Neural progenitor cell (in vitro differentiated cells): ENCODE data around the gene PTGDR2. TPM values are rescaled to one million over a fixed set of nuclear protein-coding genes. Genes with fewer than 3 reads are reported as not detected.

Source experiments
- DNase-seq: peaks from one replicate; pipeline ENCODE4 v3.0.0-alpha.2; 2016; ENCODE audit warnings: low spot score
- H2AFZ ChIP-seq: fragments of 200-600 bp; sonication (generic); replicated peaks from 2 replicates; pipeline ENCODE4 v1.6.1; 2016; ENCODE audit warnings: antibody characterized with exemption
- H3F3A ChIP-seq: fragments of 200-600 bp; sonication (generic); 2 replicates; pipeline ENCODE4 v1.6.1; 2016; ENCODE audit warnings: antibody characterized with exemption, low read depth
- H3K27ac ChIP-seq: fragments of 200-600 bp; sonication (generic); 2 replicates; pipeline ENCODE4 v1.5.1; 2016; ENCODE audit warnings: mild to moderate bottlenecking
- H3K27me3 ChIP-seq: fragments of 200-600 bp; sonication (generic); 2 replicates; pipeline ENCODE4 v1.6.1; 2016; ENCODE audit warnings: mild to moderate bottlenecking, moderate library complexity
- H3K36me3 ChIP-seq: fragments of 200-600 bp; sonication (generic); 2 replicates; pipeline ENCODE4 v1.5.1; 2016
- H3K4me1 ChIP-seq: fragments of 200-600 bp; sonication (generic); 2 replicates; pipeline ENCODE4 v1.6.1; 2016; ENCODE audit warnings: mixed run types
- H3K4me2 ChIP-seq: fragments of 200-600 bp; sonication (generic); 2 replicates; pipeline ENCODE4 v1.6.1; 2016
- H3K4me3 ChIP-seq: fragments of 200-600 bp; sonication (generic); 2 replicates; pipeline ENCODE4 v1.5.1; 2016
- H3K79me2 ChIP-seq: fragments of 200-600 bp; sonication (generic); 2 replicates; pipeline ENCODE4 v1.6.1; 2016; ENCODE audit warnings: low read depth
- H3K9ac ChIP-seq: fragments of 200-600 bp; sonication (generic); 2 replicates; pipeline ENCODE4 v1.6.1; 2016
- H3K9me3 ChIP-seq: fragments of 200-600 bp; sonication (generic); 2 replicates; pipeline ENCODE4 v1.5.1; 2016; ENCODE audit warnings: low read depth
- H4K20me1 ChIP-seq: fragments of 200-600 bp; sonication (generic); 2 replicates; pipeline ENCODE4 v1.6.1; 2016; ENCODE audit warnings: low read depth
- H3K27ac Mint-ChIP-seq: 3 replicates; pipeline ENCODE4 v1.8.0; 2021; ENCODE audit warnings: mixed read lengths
- H3K27me3 Mint-ChIP-seq: 2 replicates; pipeline ENCODE4 v1.8.0; 2022; ENCODE audit warnings: low read depth, mild to moderate bottlenecking, inconsistent platforms, moderate library complexity, mixed read lengths; ENCODE audit not compliant: insufficient read depth
- H3K36me3 Mint-ChIP-seq: 3 replicates; pipeline ENCODE4 v1.8.0; 2021; ENCODE audit warnings: mixed read lengths
- H3K4me1 Mint-ChIP-seq: 3 replicates; pipeline ENCODE4 v1.8.0; 2021; ENCODE audit warnings: mixed read lengths
- H3K4me3 Mint-ChIP-seq: 3 replicates; pipeline ENCODE4 v1.8.0; 2021; ENCODE audit warnings: mild to moderate bottlenecking, moderate library complexity, mixed read lengths
- H3K9me3 Mint-ChIP-seq: 3 replicates; pipeline ENCODE4 v1.8.0; 2020; ENCODE audit warnings: mixed read lengths
- CTCF ChIP-seq: fragments of 200-600 bp; sonication (generic); IDR thresholded peaks from 2 replicates; pipeline ENCODE4 v1.5.1; 2017; ENCODE audit warnings: antibody characterized with exemption, mild to moderate bottlenecking
- EZH2 ChIP-seq: fragments of 200-600 bp; sonication (generic); IDR thresholded peaks from 2 replicates; pipeline ENCODE4 v1.6.1; 2017; ENCODE audit warnings: antibody characterized with exemption, mild to moderate bottlenecking, moderate library complexity
- EZH2phosphoT487 ChIP-seq: fragments of 200-600 bp; sonication (generic); IDR thresholded peaks from 2 replicates; pipeline ENCODE4 v1.6.1; 2017; ENCODE audit warnings: antibody characterized with exemption
- total RNA-seq: library from RNA; depleted of rRNA; stranded (reverse); fragments of >200 nt; gene quantifications from 2 replicates; pipeline ENCODE4 v1.2.3, GENCODE V29; 2015; ENCODE audit warnings: low replicate concordance

The PTGDR2 gene
- total RNA-seq, 1 donor from 2014 or later: not detected

- Histone ChIP-seq H3K27me3 (no peaks in the 10 kb centered on the region), H3F3A (no peaks in the 10 kb centered on the region), H3K9ac (no peak overlapping the region), H4K20me1 (no peaks in the 10 kb centered on the region), H3K4me3 (no peak overlapping the region), H3K79me2 (no peaks in the 10 kb centered on the region), H3K27ac (no peak overlapping the region), H3K4me1 (no peaks in the 10 kb centered on the region), H3K9me3 (no peaks in the 10 kb centered on the region), H3K36me3 (no peaks in the 10 kb centered on the region), H3K4me2 (no peak overlapping the region), H2AFZ (no peak overlapping the region)
- no peak overlapping the region for H3K4me3 Mint-ChIP-seq
- H3K36me3 Mint-ChIP-seq: no peaks in the 10 kb centered on the region
- no peak for DNase-seq
- H3K9me3 Mint-ChIP-seq: no peaks in the 10 kb centered on the region
- peaks cover 5% of the 10 kb centered on the region for H3K27me3 Mint-ChIP-seq
- H3K27ac Mint-ChIP-seq: no peak overlapping the region
- H3K4me1 Mint-ChIP-seq: peaks cover 12% of the 10 kb centered on the region
- TF ChIP-seq EZH2phosphoT487 (no peak), CTCF (no peak), EZH2 (no peak)
These were observed 18.9 kb upstream of the PTGDR2 start for GRCh38 chr11:60874421-60875365.

- Histone ChIP-seq H3K27ac (no peak overlapping the region), H3K36me3 (no peaks in the 10 kb centered on the region), H3K4me3 (no peak overlapping the region), H2AFZ (no peak overlapping the region), H4K20me1 (no peaks in the 10 kb centered on the region), H3K9me3 (no peaks in the 10 kb centered on the region), H3K4me2 (no peak overlapping the region), H3K27me3 (no peaks in the 10 kb centered on the region), H3K9ac (no peak overlapping the region), H3K79me2 (no peaks in the 10 kb centered on the region), H3F3A (no peaks in the 10 kb centered on the region), H3K4me1 (no peaks in the 10 kb centered on the region)
- H3K27me3 Mint-ChIP-seq: peaks cover 5% of the 10 kb centered on the region
- DNase-seq: no peak
- TF ChIP-seq EZH2phosphoT487 (no peak), EZH2 (no peak), CTCF (no peak)
- H3K4me1 Mint-ChIP-seq: peaks cover 6% of the 10 kb centered on the region
- no peak overlapping the region for H3K27ac Mint-ChIP-seq
- H3K36me3 Mint-ChIP-seq: no peaks in the 10 kb centered on the region
- H3K4me3 Mint-ChIP-seq: no peak overlapping the region
- no peaks in the 10 kb centered on the region for H3K9me3 Mint-ChIP-seq
These were observed 17.8 kb upstream of the PTGDR2 start for GRCh38 chr11:60873533-60873932.

- no peaks in the 10 kb centered on the region for H3K36me3 ChIP-seq
- H3K79me2 ChIP-seq: no peaks in the 10 kb centered on the region
- no peaks in the 10 kb centered on the region for H3K27me3 ChIP-seq
- H3K27ac ChIP-seq: no peak overlapping the region
- Mint-ChIP-seq H3K27ac (no peak overlapping the region), H3K27me3 (peaks cover 4% of the 10 kb centered on the region), H3K4me1 (peaks cover 6% of the 10 kb centered on the region), H3K9me3 (no peaks in the 10 kb centered on the region), H3K36me3 (no peaks in the 10 kb centered on the region), H3K4me3 (no peak overlapping the region)
- no peaks in the 10 kb centered on the region for H3F3A ChIP-seq
- no peaks in the 10 kb centered on the region for H3K9me3 ChIP-seq
- no peak for TF ChIP-seq CTCF
- TF ChIP-seq EZH2phosphoT487: no peak
- no peak for TF ChIP-seq EZH2
- no peak overlapping the region for H3K4me3 ChIP-seq
- H3K9ac ChIP-seq: no peak overlapping the region
- no peaks in the 10 kb centered on the region for H4K20me1 ChIP-seq
- H3K4me2 ChIP-seq: no peak overlapping the region
- no peak overlapping the region for H2AFZ ChIP-seq
- peak; percentile 11 for DNase-seq
- no peaks in the 10 kb centered on the region for H3K4me1 ChIP-seq
These were observed 17.3 kb upstream of the PTGDR2 start for GRCh38 chr11:60872961-60873524.
